Mesothelial cell of epicardium (in vitro differentiated cells): ENCODE measurements around the gene MSI1. TPM values are rescaled to one million over a fixed set of nuclear protein-coding genes. Genes with fewer than 3 reads are reported as not detected.

Experiments used
- DNase-seq, 2 experiments: peaks; one replicate each; pipeline ENCODE4 v3.0.0; 2021; ENCODE audit warnings: low spot score in 2 of 2; ENCODE audit not compliant: unreplicated experiment in 2 of 2
- H3K27ac Mint-ChIP-seq: 2 replicates; pipeline ENCODE4 v1.8.0; 2021; ENCODE audit warnings: mixed read lengths
- H3K27me3 Mint-ChIP-seq: 2 replicates; pipeline ENCODE4 v1.8.0; 2021; ENCODE audit warnings: low read depth, mixed read lengths
- H3K36me3 Mint-ChIP-seq: 2 replicates; pipeline ENCODE4 v1.8.0; 2021; ENCODE audit warnings: mixed read lengths
- H3K4me1 Mint-ChIP-seq: 2 replicates; pipeline ENCODE4 v1.8.0; 2021; ENCODE audit warnings: mixed read lengths
- H3K4me3 Mint-ChIP-seq: 2 replicates; pipeline ENCODE4 v1.8.0; 2021; ENCODE audit warnings: mild to moderate bottlenecking, moderate library complexity, mixed read lengths
- H3K9me3 Mint-ChIP-seq: 2 replicates; pipeline ENCODE4 v1.8.0; 2021; ENCODE audit warnings: mixed read lengths
- total RNA-seq: library from RNA; stranded (reverse); gene quantifications from 3 replicates; pipeline ENCODE4 v1.2.1, GENCODE V29; 2021
- TF ChIP-seq, protein P1 (sequence below): fragments of 200-600 bp; sonication (generic); IDR thresholded peaks from one replicate; pipeline ENCODE4 v1.5.0; 2021; ENCODE audit warnings: antibody characterized with exemption; ENCODE audit not compliant: unreplicated experiment

The MSI1 gene
- total RNA-seq, 1 donor from 2014 or later: 27.7 TPM

DNA sequence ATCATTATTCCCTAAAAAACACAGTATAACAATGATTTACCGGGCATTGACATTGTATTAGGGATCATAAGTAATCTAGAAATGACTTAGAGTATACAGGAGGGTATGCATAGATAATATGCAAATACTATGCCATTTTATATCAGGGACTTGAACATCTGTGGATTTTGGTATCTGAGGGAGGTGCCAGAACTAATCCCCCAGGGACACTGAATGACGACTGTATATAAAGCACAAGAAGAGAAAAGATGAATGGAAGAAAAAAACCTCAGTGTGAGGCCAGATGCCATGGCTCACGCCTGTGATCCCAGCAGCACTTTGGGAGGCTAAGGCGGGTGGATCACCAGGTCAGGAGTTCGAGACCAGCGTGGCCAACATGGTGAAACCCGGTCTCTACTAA, 43.5 kb upstream of the MSI1 start:
- H3K27me3 Mint-ChIP-seq: no peaks in the 10 kb centered on the region
- no peak for DNase-seq
- H3K4me1 Mint-ChIP-seq: peaks cover 12% of the 10 kb centered on the region
- H3K9me3 Mint-ChIP-seq: no peaks in the 10 kb centered on the region
- no peaks in the 10 kb centered on the region for H3K36me3 Mint-ChIP-seq
- TF ChIP-seq, protein P1, sequence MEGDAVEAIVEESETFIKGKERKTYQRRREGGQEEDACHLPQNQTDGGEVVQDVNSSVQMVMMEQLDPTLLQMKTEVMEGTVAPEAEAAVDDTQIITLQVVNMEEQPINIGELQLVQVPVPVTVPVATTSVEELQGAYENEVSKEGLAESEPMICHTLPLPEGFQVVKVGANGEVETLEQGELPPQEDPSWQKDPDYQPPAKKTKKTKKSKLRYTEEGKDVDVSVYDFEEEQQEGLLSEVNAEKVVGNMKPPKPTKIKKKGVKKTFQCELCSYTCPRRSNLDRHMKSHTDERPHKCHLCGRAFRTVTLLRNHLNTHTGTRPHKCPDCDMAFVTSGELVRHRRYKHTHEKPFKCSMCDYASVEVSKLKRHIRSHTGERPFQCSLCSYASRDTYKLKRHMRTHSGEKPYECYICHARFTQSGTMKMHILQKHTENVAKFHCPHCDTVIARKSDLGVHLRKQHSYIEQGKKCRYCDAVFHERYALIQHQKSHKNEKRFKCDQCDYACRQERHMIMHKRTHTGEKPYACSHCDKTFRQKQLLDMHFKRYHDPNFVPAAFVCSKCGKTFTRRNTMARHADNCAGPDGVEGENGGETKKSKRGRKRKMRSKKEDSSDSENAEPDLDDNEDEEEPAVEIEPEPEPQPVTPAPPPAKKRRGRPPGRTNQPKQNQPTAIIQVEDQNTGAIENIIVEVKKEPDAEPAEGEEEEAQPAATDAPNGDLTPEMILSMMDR: no peak
- peak overlapping the region; percentile 68 for H3K27ac Mint-ChIP-seq
- no peak overlapping the region for H3K4me3 Mint-ChIP-seq

DNA sequence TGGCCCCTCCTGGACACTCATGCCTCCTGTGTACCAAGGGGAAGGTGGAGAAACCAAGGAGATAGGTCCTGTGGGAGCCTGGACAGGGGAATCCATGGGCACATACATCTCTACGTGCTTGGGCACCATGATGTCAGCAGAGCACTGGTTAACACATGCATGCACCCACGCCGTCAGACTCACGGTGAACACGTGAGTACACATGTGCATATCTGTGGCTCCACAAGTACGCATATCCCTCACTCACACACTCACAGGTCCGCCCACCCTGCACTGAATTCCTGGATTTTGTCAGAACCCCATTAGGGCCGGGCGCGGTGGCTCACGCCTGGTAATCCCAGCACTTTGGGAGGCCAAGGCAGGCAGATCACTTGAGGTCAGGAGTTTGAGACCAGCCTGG, 39.8 kb upstream of the MSI1 start:
- no peaks in the 10 kb centered on the region for H3K36me3 Mint-ChIP-seq
- peaks cover 7% of the 10 kb centered on the region for H3K4me1 Mint-ChIP-seq
- no peaks in the 10 kb centered on the region for H3K27me3 Mint-ChIP-seq
- H3K9me3 Mint-ChIP-seq: no peaks in the 10 kb centered on the region
- TF ChIP-seq, protein P1: no peak
- DNase-seq: no peak
- no peak overlapping the region for H3K4me3 Mint-ChIP-seq
- no peak overlapping the region for H3K27ac Mint-ChIP-seq

DNA sequence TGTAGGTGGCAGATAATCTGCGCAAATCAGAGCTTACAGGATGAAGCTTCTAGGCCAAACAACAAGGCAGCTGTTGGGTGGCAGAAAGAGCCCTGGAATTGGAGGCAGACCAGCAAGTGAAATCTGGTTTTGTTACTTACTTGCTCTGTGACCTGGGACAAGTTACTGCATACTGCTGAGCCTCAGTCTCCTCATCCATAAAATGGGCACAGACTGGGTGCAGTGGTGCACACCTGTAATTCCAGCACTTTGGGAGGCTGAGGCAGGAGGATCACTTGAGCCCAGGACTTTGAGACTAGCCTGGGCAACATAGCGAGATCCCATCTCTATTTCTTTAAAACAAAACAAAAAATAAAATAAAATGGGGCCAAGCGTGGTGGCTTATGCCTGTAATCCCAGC, 37.6 kb upstream of the MSI1 start:
- Mint-ChIP-seq H3K36me3 (no peaks in the 10 kb centered on the region), H3K27me3 (no peaks in the 10 kb centered on the region), H3K4me1 (peaks cover 7% of the 10 kb centered on the region), H3K27ac (no peak overlapping the region), H3K9me3 (no peaks in the 10 kb centered on the region), H3K4me3 (no peak overlapping the region)
- TF ChIP-seq, protein P1: no peak
- no peak for DNase-seq

DNA sequence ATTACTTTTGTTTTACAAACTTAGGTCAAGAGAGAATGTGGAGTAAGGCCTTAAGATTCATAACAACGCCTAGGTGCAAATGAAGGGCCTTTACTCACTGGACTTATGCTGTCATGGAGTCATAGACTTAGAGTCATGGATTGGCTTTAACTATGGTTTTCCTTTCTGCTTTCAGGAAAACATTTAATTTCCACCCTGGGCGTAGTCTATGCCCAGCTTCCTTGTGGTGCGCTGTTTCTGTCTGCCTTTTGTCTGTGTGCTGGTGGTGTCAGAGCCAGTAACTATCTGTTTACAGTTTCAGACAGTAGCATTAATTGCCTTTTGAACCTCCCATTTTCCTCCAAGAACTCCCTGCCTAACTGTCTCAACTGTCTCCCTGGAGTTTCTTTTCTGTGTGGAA, 37.1 kb upstream of the MSI1 start:
- Mint-ChIP-seq H3K27me3 (no peaks in the 10 kb centered on the region), H3K4me1 (peaks cover 7% of the 10 kb centered on the region), H3K9me3 (no peaks in the 10 kb centered on the region), H3K27ac (peak overlapping the region; percentile 8), H3K4me3 (no peak overlapping the region), H3K36me3 (no peaks in the 10 kb centered on the region)
- no peak for DNase-seq
- TF ChIP-seq, protein P1: no peak

DNA sequence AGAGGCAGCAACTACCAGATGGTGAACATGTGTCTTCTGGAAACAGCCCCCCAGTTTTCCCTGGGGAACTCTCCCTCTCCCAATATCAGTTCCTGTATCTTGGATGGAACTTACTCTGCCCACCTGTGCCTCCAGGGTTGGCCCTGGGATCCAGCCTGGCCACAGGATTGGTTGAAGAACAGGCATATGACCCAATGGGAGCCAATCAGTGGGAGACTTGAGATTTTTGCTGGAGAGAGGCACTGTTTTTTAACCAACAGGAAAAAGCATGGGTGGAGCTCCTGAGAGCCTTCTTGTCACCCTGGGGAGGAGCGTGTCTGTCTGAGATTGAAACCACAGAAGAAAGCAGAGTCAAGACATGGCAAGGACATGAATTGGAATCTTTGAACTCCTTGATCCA, 35.3 kb upstream of the MSI1 start:
- no peaks in the 10 kb centered on the region for H3K27me3 Mint-ChIP-seq
- H3K4me1 Mint-ChIP-seq: peaks cover 7% of the 10 kb centered on the region
- no peaks in the 10 kb centered on the region for H3K36me3 Mint-ChIP-seq
- DNase-seq: no peak
- no peaks in the 10 kb centered on the region for H3K9me3 Mint-ChIP-seq
- no peak overlapping the region for H3K4me3 Mint-ChIP-seq
- TF ChIP-seq, protein P1: no peak
- no peak overlapping the region for H3K27ac Mint-ChIP-seq

DNA sequence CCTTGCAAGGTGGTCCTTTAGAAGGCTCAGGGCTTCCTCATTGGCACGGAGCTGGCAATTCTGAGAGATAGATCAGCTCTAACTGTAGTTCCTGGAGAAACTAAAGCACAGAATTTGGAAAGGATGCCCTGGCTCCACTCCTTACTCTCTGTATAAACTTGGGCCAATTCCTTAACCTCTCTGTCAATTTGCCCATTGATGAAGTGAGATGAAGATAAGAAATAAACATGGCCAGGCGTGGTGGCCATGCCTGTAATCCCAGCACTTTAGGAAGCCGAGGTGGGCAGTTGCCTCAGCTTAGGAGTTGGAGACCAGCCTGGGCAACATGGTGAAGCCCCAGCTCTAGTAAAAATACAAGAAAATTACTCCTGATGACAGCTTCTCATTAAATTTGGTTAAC, 34.9 kb upstream of the MSI1 start:
- Mint-ChIP-seq H3K27me3 (no peaks in the 10 kb centered on the region), H3K27ac (no peak overlapping the region), H3K9me3 (no peaks in the 10 kb centered on the region), H3K36me3 (no peaks in the 10 kb centered on the region), H3K4me3 (no peak overlapping the region), H3K4me1 (peaks cover 7% of the 10 kb centered on the region)
- no peak for DNase-seq
- TF ChIP-seq, protein P1: no peak
